ENCODE data around the gene EMC10.

EMC10 gene

DNA sequence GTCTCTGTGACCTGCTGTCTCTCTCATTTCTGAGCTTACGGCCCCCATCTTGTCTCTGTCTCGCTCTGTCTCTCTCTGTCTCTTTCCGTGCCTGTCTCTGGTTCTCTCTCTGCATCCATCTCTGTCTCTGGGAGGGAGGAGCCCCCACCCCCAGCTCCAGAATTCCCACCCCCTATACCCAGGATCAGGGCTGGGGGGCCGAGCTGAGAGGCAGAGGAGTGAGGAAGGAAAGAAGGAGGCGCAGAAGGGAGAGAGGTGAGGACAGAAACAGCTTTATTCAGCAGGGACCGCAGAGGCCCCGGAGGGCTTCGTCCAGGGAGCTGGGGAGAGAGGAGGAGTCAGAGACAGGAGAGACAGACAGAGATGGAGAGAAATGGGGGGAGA is 20.7 kb downstream of the EMC10 start:
- DNase-seq (ENCODE audit: low spot score): no peak

DNA sequence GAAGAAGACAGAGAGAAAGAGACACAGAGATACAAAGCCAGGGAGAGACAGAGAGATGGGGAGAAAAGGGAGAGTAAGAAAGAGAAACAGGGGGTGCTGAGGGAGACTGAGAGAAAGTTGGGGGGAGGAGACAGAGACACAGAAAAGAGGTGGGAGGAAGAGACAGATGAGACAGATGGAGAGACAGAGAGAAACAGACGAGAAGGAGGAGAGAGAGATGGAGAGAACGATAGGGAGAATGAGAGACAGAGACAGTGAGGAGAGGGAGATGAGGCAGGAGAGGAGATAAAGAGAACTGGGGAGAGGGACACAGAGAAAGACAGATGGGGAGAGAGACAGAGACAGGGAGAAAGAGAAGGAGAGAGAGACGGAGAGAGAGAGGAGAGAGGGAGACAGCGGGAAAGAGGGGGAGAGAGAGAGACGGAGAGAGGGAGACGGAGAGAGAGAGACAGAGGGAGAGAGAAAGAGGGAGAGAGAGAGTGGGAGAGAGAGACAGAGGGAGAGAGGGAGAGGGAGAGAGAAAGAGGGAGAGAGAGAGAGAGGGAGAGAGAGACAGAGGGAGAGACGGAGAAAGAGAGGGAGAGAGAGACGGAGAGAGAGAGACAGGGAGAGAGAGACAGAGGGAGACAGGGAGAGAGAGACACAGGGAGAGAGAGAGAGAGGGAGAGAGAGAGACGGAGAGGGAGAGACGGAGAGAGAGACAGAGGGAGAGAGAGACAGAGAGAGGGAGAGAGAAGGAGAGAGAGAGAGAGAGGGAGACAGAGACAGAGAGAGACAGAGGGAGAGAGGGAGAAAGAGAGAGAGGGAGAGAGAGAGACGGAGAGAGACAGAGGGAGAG is 22.1 kb downstream of the EMC10 start:
- no peak for DNase-seq (ENCODE audit: low spot score)

DNA sequence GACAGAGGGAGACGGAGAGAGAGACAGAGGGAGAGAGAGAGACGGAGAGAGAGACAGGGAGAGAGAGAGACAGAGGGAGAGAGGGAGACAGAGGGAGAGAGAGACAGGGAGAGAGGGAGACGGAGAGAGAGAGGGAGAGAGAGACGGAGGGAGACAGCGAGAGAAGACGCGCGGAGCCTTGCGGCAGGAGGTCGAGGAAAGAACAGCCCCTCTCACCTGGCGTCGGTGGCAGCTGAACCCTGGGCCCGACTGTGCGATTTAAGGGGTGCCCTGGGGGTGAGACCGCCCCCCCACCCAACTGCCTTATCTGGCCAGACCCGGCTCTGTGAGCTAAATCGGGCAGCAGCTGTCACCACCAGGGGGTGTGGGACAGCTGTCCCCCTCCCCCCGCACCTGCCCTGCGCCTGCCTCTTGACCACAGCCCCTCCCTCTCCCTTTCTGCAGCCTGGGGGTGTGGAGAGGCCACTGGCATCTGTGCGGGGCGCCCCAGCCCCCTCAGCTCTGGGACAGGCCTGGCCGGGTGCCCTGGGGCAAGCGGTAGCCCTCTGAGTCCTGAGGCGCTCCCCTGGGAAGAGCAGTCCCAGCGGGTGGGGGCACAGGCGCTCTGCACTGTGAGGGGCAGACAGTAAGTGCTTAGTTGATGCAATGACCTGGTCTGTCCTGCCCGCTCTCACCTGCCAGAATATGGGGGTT is 23.9 kb downstream of the EMC10 start:
- DNase-seq (ENCODE audit: low spot score): no peak

GRCh38 chr19:50500753-50501151 is 24.4 kb downstream of the EMC10 start:
- no peak for DNase-seq (ENCODE audit: low spot score)

GRCh38 chr19:50501186-50501567 is 24.9 kb downstream of the EMC10 start:
- no peak for DNase-seq (ENCODE audit: low spot score)

- no peak for DNase-seq (ENCODE audit: low spot score)
These were observed 25.5 kb downstream of the EMC10 start for GRCh38 chr19:50501568-50502475.

GRCh38 chr19:50505856-50506611 is 29.7 kb downstream of the EMC10 start:
- DNase-seq (ENCODE audit: low spot score): no peak

- no peak for DNase-seq (ENCODE audit: low spot score)
These were observed 30.4 kb downstream of the EMC10 start for GRCh38 chr19:50506700-50507099.

DNA sequence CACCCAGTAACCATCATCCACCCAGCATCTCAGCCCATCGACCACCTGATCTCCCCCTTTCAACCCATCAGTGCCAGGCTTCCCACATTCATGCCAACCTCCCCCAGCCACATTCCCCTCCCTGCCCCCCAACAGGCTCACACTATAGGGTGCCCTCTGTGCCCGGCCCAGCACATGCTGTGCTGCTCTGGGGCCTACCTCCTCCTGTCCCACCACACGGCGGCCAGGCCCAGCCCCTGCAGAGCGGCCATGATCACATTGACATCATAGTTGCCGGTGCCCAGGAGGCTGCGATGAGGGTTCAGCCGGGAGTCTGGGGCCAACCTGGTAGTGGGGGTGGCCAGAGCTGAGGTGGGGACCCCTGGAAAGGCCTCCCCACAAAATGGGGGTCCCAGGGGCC is 31.1 kb downstream of the EMC10 start:
- DNase-seq (ENCODE audit: low spot score): no peak

DNA sequence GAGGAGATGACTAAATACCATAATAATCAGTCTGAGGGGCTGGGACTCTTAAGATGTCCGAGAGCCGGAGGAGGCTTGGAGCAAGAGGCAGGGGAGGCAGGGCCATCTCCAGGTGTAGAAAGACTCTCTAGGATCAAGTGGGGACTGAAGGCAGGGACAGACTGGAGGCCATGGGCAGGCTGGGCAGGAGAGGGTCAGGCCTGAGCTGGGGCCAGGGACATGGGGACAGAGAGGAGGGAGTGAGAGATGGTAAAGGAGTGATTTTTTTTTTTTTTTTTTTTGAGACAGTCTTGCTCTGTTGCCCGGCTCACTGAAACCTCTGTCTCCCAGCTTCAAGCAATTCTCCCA is 32.5 kb downstream of the EMC10 start:
- no peak for DNase-seq (ENCODE audit: low spot score)

GRCh38 chr19:50509366-50509765 is 33.1 kb downstream of the EMC10 start:
- DNase-seq (ENCODE audit: low spot score): no peak

DNA sequence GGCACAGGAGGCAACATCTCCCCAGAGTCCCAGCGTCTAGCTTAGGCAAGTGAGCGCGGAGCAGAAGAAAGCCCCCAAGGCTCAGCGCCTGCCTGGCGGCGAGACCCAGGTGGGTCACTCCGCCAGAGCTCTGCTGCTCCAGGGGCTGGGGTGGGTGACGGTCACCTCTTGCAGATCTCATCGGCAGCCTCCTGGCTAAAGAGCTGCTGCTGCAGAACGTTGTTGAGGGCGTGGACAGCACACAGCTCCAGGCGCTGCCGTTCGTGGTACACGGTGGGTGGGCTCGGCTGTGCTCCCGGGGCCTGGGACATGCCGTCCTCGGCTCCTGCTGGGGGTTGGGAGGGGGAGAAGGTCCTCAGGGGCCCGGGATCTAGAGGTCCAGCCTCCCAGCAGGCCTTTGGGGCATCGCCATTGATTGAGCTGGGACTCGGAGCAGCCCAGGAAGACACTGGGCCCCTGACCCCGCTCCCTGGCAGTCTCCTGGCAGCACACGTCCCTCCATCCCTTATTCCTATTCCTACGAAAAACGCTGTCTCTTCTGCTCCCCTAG is 33.9 kb downstream of the EMC10 start:
- no peak for DNase-seq (ENCODE audit: low spot score)

GRCh38 chr19:50510700-50511068 is 34.4 kb downstream of the EMC10 start:
- DNase-seq (ENCODE audit: low spot score): no peak

- DNase-seq (ENCODE audit: low spot score): peak; percentile 98
These were observed 34.9 kb downstream of the EMC10 start, which contains the start of gene JOSD2 for GRCh38 chr19:50511069-50511822. Gene JOSD2 (minus strand): TSS chr19:50511191. CDS start chr19:50510431, 760 bp downstream.

- DNase-seq (ENCODE audit: low spot score): no peak
These were observed 36.0 kb downstream of the EMC10 start for GRCh38 chr19:50512112-50512998.

- no peak for DNase-seq (ENCODE audit: low spot score)
These were observed 36.9 kb downstream of the EMC10 start for GRCh38 chr19:50512999-50513745.

DNA sequence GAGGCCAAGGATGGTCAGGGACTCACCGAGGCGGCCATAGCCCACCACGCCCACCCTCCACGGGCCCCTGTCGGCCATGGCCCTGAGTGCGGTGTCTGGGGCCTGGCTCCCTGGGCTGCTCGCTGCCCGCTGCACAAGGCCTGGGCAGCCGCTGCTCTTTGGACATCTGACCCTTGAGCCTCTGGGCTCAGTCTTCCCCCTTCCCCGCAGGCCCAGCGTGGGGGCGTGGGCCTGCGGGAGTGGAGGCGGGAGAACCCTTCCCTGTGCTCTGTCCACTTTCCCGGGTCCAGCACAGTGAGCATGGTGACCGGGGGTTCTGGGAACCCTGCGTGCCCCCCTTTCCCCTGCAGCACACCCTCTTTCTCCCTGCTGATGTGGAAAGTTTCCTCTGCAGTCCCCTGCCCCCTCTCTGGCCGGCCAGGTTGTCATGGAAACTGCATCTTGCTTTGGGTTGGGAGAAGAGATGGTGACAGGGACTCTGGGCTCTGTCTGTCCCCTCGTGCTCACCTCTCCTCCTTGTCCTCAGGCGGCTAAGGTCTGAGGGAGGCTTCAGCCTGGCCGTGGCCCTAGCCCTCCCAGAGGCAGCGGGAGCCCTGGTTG is 37.5 kb downstream of the EMC10 start, which contains the start of gene ASPDH:
Gene ASPDH, minus strand, starts transcription at position 168 of the 600 bp plus-strand sequence. Its CDS starts 90 bp downstream, at position 78.
- DNase-seq (ENCODE audit: low spot score): no peak
